HG03103 (cell line): ENCODE results near the gene ALLC.

ENCODE experiments used
- ATAC-seq: cut with Tn5 transposase; IDR thresholded peaks from one replicate; pipeline ENCODE4 v1.9.1; 2021; ENCODE audit warnings: low read depth; ENCODE audit not compliant: unreplicated experiment

The ALLC gene

DNA sequence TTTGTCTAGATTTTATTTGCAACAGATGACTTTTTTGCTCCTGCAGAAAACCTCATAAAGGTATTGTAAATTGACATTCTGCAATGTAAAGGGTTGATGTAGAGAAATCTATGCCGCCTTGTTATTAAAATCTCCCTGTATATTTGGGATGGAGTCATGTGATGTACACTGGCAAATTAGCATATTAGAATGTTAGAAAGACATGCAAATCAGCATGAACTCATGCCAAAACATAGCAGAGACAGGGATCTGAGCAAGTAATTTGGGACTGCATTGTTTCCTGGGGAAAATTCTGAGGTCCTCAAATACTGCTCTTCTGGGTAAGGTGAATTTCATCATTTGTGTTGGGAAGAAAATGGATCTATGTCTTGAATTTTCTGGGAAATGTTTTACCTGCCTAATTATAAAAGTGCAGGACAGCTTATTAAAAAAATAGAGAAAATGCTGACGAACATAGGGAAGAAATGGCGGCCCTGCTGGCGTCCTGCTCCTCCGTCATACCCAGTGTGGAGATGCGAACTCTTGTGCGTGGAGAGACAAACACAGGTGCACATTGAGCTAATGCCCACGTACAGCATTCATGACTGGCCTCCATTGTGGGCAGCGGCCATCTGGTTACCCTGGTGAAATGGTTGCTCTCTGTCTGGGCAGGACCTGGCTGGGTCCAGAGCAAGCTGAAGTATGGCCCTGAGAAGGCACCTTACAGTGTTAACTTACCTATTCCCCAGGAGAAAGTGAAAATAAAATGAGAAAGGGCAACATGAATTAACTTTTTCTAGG lies 16.3 kb downstream of the ALLC start:
- ATAC-seq: no peak

DNA sequence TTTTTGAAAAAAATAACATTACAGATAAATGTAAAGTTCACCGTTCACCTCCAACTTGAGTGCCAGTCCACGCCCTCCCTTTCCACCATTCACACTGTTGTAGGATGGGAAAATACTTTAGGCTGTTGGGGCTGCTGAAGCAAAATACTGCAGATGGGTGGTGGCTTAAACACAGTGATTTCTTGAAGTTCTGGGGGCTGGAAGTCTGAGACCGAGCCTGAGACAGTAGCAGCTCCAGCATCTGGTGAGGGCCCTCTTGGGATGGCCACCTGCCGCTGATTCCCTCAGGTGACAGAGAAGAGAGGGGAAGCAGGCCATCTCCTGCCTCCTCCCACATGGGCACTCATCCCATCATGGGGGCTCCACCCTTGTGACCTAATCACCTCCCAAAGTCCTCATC lies 17.7 kb downstream of the ALLC start:
- ATAC-seq: no peak

DNA sequence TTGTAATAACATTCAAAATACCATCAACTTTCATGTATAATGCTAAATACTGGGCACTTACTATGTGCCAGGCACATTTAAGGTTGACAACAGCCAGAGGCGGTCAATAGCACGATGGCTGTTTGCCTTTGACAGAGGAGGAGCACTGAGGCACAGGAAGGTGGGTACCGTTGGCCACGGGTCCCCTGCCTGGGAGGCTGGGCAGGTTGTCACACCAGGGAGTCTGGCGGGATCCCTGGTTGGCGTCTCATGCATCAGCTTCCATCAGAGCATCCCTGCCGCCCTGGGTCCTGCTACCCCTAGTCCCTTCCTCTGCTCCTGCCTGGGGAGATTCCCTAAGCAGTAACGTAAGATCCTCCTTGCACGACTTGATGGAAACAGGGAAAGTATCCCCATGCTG lies 19.4 kb downstream of the ALLC start:
- ATAC-seq: no peak

DNA sequence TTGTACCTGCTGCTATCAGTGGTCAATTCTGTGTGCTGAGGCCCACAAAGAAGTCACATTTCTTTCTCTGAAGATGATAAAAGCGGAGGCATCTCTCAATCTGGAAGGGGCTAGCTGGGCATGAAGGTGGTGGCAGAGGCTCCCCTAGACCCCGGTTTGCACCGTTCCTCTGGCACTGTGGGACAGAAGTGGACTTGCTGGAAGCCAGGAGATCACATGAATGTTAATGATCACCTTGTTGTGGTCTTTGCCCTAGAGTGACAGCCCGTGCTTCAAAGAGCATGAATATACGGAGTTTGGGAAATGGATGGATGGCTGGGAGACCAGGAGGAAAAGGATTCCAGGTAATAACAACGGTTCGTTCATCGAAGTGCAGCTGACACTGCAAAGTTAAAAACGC lies 20.2 kb downstream of the ALLC start:
- no peak for ATAC-seq

DNA sequence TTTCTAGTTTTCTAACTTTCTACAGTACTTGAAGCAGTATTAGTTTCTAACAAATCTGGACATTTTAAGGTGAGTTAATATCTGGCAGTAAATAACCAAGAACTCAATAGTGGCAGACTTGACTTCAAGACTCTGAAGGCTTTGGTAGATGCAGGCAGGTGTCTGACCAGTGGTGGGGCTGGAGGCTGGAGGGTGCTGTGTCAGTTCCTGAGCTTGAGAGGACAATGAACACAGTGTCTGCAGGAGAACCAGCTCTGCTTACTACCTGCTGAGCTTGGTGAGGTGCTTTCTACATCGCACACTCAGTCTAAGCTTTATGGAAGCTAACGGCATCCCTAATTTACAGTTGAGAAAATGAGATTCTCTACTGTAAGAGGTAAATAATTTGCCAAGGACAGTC lies 21.2 kb downstream of the ALLC start:
- ATAC-seq: no peak

DNA sequence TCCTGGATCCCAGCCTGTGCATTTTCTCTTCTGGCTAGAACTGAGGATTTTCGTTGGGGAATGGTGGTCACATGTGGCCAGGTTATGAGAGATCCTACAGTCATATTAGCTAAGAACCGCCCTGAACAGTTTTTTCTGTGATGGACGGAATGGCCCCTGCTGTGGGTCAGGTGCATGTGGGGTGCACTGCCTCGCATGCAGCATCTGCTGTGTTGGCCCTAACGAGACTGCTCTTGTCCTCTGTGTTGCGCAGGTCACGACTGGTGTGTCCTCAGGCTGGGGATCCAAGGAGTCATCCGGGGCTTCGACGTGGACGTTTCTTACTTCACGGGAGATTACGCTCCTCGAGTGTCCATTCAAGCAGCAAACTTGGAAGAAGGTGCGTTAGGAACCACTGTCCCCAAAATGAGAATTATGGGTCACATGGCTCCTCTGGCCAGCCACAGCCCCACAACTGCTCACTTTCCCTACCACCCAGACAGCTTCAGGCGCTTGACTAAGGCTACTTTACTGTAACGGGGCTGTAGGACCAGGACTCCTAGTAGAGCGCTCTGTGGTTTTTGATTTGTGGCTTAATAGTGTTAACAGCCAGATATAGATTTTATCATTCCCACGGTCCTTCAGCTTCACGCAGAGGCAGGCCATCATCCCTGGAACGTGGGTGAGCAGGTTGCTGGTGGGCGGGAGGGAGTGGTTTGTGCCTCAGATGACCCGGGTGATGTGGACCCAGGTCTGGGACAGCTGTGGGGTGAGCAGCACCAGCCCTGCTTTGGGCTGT lies 21.8 kb downstream of the ALLC start:
- ATAC-seq: no peak

DNA sequence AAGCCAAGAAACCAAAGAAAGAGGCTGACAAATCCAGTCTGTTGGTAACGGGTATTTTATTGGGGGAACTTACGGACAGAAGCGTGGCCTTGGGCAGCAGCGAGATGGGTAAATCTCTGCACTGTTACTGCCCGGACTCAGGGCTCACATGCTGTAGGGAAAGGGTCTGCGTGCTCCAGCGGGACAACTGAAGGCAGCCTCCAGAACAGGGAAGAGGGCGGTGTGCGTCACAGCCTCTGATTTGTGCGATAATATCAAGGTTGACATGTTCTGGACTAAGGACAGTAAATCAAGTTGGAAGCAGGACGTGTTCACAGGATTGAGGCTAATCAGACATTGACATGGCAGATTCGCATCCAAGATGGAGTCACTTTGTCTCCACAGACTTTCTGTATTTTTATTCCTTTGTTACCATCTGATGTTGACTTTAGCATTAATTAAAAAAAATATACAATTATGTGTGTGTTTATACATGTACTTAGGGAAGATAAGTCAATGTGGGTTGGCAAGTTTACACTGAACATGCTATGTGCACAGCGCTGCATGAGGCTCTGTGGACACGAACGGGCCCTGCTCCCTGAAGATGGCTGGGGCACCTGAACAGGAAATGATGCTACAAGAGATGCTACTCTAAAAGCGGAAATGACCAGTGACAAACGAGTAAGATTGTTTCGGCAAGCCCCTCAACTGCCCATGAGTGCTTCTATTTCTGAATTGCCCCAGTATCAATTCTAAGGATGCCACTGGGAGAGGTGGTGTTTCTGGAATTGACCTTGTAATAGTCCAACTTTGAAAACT lies 22.7 kb downstream of the ALLC start:
- no peak for ATAC-seq

DNA sequence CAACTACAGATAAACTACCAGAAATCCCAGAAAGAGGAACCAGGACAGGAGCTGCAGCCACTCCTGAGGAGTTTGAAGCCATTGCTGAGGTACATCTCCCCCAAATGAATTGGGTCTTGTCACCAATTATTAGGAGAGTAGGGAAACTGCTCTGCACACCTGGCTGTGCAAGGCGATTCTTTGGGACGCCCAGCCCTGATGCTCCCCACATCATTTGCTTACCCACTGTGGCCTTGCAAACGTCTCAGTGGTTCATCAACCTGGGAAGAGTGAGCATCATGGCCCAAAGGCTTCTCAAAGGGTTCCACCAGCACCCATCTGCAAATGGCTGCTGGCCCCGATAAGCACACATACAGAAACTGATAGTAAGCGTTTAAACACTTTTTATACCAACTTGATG lies 23.6 kb downstream of the ALLC start:
- no peak for ATAC-seq

DNA sequence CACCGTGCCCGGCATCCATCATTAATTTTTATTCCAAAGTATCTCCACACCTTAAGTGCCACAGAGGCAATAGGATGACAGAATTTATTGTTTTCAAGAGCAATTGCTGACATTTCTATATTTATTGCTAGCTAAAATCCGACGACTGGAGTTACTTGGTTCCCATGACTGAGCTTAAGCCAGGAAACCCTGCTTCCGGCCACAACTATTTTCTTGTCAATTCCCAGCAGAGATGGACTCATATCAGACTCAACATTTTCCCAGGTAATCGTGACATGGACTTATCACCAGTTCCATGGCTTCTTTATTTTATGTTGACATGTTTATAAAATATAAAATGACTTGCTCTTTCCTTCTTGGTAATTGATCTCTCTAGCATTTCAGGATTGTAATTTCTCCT lies 24.8 kb downstream of the ALLC start:
- ATAC-seq: no peak

DNA sequence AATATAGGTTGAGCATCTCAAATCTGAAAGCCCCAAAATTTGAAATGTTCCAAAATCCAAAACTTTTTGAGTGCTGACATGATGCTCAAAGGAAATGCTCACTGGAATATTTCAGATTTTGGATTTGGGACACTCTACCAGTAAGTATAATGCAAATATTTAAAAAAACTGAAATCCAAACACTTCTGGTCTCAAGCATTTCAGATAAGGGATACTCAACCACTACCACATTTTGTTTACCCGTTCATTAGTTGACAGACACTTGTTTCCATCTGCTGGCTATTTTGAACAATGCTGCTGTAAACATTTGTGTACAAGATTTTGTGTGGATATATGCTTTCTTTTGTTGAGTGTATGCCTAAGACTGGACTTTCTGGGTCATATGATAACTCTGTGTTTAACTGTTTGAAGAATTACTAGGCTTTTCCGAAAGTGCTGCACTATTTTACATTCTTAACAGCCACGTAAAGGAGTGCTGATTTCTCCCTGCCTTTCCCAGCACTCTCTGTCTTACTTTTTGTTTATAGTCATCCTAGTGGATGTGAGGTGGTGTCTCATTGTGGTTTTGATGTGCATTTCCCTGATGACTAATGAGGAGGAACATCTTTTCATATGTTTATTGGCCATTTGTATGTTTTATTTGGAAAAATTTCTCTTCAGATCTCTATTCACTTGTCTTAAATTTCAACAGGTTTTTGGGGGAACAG lies 25.9 kb downstream of the ALLC start:
- no peak for ATAC-seq

DNA sequence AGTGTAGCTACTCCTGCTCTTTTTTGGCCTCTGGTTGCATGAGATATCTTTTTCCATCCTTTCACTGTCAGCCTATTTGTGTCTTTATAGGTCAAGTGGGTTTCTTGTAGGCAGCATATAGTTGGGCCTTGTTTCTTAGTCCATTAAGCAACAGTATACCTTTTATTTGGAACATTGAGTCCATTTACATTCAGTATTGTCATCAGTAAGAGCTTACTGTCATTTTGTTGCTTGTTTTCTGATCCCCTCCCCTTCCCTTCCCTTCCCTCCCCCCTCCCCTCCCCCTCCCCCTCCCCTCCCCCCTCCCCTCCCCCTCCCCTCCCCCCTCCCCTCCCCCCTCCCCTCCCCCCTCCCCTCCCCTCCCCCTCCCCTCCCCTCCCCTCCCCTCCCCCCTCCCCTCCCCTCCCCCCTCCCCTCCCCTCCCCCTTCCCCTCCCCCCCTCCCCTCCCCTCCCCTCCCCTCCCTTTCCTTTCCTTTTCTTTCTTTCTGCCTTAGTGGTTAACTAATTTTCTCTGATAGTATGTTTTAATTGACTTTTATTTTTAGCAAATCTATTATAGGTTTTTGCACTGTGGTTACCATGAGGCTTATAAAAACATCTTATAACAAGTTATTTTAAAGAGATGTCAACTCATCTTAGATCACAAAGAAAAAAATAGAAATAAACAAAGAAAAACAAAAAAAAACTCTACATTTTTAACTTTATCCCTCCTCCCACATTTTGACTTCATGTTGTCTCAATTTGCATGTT lies 32.2 kb downstream of the ALLC start:
- ATAC-seq: no peak

DNA sequence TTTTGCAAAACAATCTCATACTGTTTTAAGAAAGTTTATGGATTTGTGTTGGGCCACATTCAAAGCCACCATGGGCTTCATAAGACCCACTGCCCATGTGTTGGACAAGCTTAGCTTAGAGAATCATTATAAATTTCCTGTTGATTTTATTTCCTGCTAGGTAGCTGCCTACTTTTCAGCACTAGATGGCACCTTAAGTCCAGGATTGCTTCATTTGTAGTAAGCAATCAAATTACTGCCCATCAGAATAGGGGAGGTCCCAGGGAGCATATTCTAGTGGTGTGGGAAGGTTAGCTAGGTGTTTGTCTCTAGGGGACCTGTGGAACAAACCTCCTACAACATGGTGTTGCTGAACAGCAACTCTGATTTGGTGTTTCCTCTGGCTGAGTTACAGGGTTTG lies 34.4 kb downstream of the ALLC start:
- ATAC-seq: no peak

DNA sequence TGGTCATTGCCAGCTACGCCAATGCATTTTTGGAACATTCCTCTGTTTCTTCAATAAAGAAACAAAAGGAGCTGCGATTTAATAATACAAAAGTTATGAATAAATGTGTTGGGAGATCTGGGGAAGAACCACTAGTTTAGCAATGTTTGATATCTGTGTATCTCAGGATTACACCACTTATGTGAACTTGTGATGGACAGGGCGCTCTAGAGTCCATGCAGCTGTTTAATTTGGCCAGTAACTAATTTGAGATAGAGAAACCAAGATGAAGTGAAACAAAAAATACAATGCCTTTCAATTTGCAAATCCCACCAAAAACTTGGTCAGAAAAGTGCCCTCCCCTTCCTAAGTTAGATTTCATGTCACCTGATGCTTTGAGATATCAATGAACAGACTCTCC lies 38.5 kb downstream of the ALLC start:
- no peak for ATAC-seq

DNA sequence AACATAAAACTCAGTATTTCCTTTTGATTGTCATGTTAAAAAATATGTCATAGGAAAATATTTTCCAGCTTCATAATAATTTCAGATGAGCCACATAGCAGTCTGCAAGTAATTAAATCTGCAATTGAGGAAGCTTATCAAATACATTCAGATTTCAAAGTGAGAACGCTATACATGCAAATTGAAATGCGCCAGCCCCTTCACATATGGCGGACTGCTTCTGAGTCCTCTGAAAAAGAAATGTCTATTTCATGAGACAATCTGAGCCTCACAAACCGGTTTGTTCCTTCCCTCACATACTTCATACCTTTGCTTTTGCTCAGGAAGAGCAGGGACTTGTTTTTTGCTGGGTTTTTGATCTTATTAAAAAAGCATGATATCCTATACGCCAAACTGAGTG lies 43.1 kb downstream of the ALLC start:
- no peak for ATAC-seq

DNA sequence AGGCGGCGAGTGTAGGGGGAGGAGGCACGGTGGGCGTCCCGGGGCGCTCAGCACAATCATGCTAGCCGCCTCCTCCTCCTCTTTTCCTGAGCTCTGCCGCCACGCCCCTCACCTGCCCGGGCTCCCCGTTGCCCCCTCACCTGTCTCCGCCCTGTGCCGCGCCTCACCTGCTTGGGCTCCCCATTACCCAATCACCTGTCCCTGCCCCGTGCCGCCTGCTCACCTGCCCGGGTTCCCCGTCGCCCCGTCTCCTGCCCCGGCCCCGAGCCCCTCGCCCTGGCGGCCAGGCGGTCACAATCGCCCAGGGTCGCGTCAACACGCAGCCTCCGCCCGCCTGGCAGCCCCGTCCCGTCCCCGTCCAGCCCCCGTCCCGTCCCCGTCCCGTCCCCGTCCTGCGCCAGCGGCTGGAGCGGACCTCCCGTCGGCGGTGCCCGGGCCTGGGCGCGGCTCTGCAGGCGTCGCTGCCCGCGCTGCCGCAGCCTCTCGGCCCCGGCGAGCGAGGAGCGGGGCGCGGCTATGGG lies 45.3 kb downstream of the ALLC start, which contains the start of gene DCDC2C:
DCDC2C (plus strand) TSS at position 340 of the 521 bp plus-strand sequence; CDS start at position 517, 177 bp downstream.
- no peak for ATAC-seq

DNA sequence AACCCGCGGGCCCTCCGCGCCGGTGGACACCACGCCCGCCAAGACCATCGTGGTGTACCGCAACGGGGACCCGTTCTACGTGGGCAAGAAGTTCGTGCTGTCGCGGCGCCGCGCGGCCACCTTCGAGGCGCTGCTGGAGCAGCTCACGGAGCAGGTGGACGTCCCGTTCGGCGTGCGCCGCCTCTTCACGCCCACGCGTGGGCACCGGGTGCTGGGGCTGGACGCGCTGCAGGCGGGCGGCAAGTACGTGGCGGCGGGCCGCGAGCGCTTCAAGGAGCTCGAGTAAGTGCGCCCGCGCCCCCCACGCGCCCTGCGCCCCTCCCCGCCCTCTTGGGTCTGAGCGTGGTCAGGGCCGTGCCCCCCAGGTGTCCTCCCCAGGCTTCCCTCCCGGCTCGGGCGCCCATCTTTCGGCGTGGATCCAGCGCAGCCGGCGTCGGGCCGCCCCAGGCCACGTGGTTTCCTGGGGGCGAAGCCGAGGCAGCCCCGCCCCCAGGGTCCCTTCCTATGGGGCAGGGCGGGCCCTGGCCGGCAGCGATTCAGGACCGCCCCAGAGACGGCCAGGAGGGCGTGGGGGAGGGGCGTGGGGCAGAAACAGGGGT lies 45.9 kb downstream of the ALLC start:
- no peak for ATAC-seq

DNA sequence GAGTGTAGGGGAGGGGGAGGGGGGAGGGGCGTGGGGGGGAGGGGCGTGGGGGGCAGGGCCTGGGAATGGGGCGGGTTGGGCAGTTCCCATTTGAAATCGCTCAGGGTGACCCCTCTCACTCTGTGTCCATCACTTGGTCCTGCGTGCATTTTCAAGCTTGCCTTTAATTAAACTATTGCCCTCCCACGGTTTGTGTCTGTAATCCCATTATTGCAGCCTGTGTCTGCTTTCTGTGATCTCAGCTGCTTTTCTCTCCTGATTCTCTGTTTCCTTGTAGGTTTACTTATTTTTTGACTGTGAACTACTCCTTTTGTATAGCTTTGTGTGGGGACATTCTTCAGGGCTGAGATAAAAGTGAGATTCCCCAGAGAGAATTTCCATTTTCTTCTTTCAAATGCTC lies 46.7 kb downstream of the ALLC start:
- no peak for ATAC-seq

DNA sequence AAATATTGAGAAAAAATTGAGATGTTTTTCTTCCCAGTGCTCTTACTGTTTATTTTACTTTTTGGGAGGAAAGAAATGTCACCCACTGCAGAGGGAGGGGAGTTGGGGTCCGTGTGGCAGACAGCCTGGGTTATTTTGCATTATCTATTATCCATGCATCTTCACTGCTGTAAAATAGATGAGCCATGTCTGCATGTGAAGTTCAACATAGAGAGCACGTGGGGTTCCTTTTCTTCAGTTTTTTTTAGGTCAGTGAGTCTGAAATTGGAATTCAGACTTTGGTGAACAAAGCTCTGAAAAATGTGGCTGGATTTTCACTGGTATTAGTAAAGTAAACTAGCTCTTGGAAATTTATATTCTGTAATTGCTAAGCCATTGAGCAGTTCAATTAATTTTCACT lies 47.8 kb downstream of the ALLC start:
- ATAC-seq: no peak

DNA sequence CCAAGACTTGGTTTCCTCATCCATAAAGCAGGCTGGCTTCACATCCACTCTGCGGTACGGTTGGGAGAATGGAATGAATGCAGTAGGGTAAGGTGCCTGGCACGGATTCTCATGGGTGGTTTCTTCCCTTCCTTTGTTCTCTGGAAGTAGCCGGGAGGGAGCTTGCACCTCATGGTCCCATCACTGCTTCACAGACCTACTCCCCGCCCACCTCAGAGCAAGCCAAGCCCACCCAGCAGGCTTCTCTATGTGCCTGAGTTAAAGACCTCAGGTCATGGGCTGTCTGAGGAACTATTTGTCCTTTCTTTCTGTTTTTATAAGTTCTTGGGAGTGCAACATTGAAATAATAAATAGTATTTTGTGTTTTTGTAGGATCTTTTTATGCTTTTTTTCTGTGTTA lies 48.9 kb downstream of the ALLC start:
- no peak for ATAC-seq
